Mucosa of descending colon (tissue), 3 donors: ENCODE measurements around the gene ZNF540. TPM values are rescaled to one million over a fixed set of nuclear protein-coding genes. Genes with fewer than 3 reads are reported as not detected.

ENCODE experiments used
- ATAC-seq: fragments of 200-7000 bp; cut with Tn5 transposase; one replicate; pipeline ENCODE4 v1.9.1; 2020; ENCODE audit warnings: mild to moderate bottlenecking, moderate library complexity
- DNase-seq, 3 donors: peaks; one replicate each; pipeline ENCODE4 v3.0.0-alpha.2; 2020
- H3K36me3 ChIP-seq: fragments of 200-600 bp; one replicate; pipeline ENCODE4 v1.8.0; 2021; ENCODE audit warnings: low read depth, mild to moderate bottlenecking
- H3K4me1 ChIP-seq: fragments of 200-600 bp; one replicate; pipeline ENCODE4 v1.8.0; 2021; ENCODE audit warnings: low read depth, mild to moderate bottlenecking
- H3K4me3 ChIP-seq: fragments of 200-600 bp; one replicate; pipeline ENCODE4 v1.8.0; 2021; ENCODE audit warnings: mild to moderate bottlenecking
- H3K9me3 ChIP-seq: fragments of 200-600 bp; one replicate; pipeline ENCODE4 v1.8.0; 2021; ENCODE audit warnings: mild to moderate bottlenecking
- CTCF ChIP-seq: fragments of 200-600 bp; IDR thresholded peaks from one replicate; pipeline ENCODE4 v1.8.0; 2022; ENCODE audit warnings: antibody characterized with exemption, mild to moderate bottlenecking
- intact Hi-C, 2 donors: fragments of 100-400 bp; cut with DNase I in 1 of 2; cut with micrococcal nuclease in 1 of 2; formaldehyde crosslinking; loops; one replicate each; pipeline versions ENCODE4 v1.11.0 to v1.11.1; 2022; cut with DNase I, micrococcal nuclease
- long read RNA-seq, 2 donors: library from polyadenylated mRNA; unstranded; transcript quantifications; one replicate each; pipeline ENCODE4 v2.0.0, GENCODE V29; 2019 to 2021
- total RNA-seq, 3 donors: library from RNA; stranded (reverse); fragmentation: NEBNext Ultra II Directional in 2 of 3; extraction: Animal tissue kit (Norgen Biotek cat#: 25700) in 2 of 3; gene quantifications; one replicate each; pipeline versions ENCODE4 v1.2.1 to v1.2.4, GENCODE V29; 2021 to 2023
- donor health status: DM: no; HTN: no; CAD: no; lungs with moderate emphysema.
- donor health status: DM: no; HTN: no; CAD: no.
- donor health status: DM: no; HTN: yes; CAD: no.

ZNF540 gene
- total RNA-seq, result 1 to 10 TPM; 1.3 to 8.4 (median 1.5) TPM
- long read RNA-seq, donor 1, partial matches to known transcripts, result 0 of 5 reads
- long read RNA-seq, donor 1, other reads (novel, unspliced or antisense), result 1 of 5 reads
- long read RNA-seq, donor 2, result 0 reads

GRCh38 chr19:37594304-37594981, at the start of gene ZNF540, which contains the start of gene ZNF571:
TSS of gene ZNF540 (plus strand) at chr19:37594876. CDS start at chr19:37598448, 3,572 bp downstream.
TSS of gene ZNF571 (minus strand) at chr19:37594792. CDS start at chr19:37586676, 8,116 bp downstream.
- DNase-seq (peak; percentile 95 to 98 (median 96)), ATAC-seq (peak; percentile 99)
- Histone ChIP-seq H3K4me1 (peaks cover 17% of the 10 kb centered on the region), H3K4me3 (peak within 1 kb of the TSS; percentile 52), H3K9me3 (peaks cover 28% of the 10 kb centered on the region), H3K36me3 (no peaks in the 10 kb centered on the region)
- intact Hi-C loops, result no loop called here
- TF ChIP-seq CTCF, result no peak

- H3K9me3 ChIP-seq, result peaks cover 99% of the 10 kb centered on the region
- intact Hi-C loops, result no loop called here
- no peak for TF ChIP-seq CTCF
- DNase-seq (peak; percentile 55 to 81 (median 60)), ATAC-seq (peak; percentile 77)
- H3K4me1 ChIP-seq, result no peaks in the 10 kb centered on the region
- no peaks in the 10 kb centered on the region for H3K36me3 ChIP-seq
- H3K4me3 ChIP-seq, result peak overlapping the region; percentile 35
Measured at GRCh38 chr19:37551129-37551993, 43.3 kb upstream of the ZNF540 start.

GRCh38 chr19:37563518-37563917, 31.2 kb upstream of the ZNF540 start:
- ATAC-seq (no peak), DNase-seq (no peak)
- Histone ChIP-seq H3K4me1 (no peaks in the 10 kb centered on the region), H3K36me3 (no peaks in the 10 kb centered on the region), H3K9me3 (peaks cover 56% of the 10 kb centered on the region), H3K4me3 (no peak overlapping the region)
- intact Hi-C loops, result no loop called here
- TF ChIP-seq CTCF, result no peak

- Histone ChIP-seq H3K9me3 (peaks cover 43% of the 10 kb centered on the region), H3K4me3 (no peak overlapping the region), H3K36me3 (no peaks in the 10 kb centered on the region), H3K4me1 (no peaks in the 10 kb centered on the region)
- no peak for TF ChIP-seq CTCF
- ATAC-seq, result no peak
- DNase-seq, result no peak
- intact Hi-C loops, result no loop called here
Measured at GRCh38 chr19:37564624-37565369, 29.9 kb upstream of the ZNF540 start.

- H3K4me1 ChIP-seq, result no peaks in the 10 kb centered on the region
- no peak overlapping the region for H3K4me3 ChIP-seq
- peaks cover 38% of the 10 kb centered on the region for H3K9me3 ChIP-seq
- no peak for TF ChIP-seq CTCF
- ATAC-seq (no peak), DNase-seq (no peak)
- H3K36me3 ChIP-seq, result no peaks in the 10 kb centered on the region
- intact Hi-C loops, result no loop called here
Measured at GRCh38 chr19:37565370-37565669, 29.4 kb upstream of the ZNF540 start.
